Inferior parietal cortex (tissue), 1 donor: Measurements from ENCODE around the gene ABHD2.

Source experiments
- DNase-seq: peaks from one replicate; pipeline ENCODE4 v3.0.0-alpha.2; 2016; ENCODE audit errors: extremely low spot score

ABHD2 gene

DNA sequence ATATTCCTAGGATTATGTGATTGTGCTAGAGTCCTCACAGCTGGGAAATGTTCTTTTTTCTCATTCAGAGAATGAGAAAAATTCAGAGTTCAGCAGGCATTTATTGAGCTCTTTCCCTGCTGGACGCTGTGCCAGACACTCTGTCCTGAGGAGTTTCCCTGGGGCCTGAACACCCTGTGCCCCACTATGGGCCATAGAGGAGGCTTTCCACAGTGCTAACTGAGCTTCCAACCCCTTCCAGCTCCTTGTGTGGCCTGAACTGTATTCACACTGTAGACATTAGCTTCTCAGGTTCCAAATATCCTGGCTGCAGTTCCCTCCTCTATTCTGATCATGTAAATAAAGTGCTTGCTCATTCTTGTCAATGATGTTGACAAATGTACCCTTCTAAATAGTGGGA is 10.0 kb downstream of the ABHD2 start:
- DNase-seq = peak; percentile 6

DNA sequence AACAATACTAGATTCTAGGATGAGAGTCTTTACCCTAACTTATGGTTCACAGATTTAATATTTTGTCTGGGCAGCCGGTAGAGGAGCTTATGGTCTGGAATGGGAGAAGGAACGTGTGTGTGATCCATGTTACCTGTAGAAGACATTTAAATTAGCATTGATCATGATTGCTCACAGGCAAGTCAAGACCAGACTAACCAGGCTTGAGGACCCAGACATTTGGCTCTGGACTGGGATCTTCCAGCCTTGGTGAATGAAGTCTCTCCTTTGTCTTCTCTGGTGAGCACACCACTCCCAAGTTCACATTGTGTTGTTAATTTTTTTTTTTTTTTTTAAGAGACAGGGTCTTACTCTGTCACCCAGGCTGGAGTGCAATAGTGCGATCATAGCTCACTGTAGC is 11.7 kb downstream of the ABHD2 start:
- DNase-seq = no peak

DNA sequence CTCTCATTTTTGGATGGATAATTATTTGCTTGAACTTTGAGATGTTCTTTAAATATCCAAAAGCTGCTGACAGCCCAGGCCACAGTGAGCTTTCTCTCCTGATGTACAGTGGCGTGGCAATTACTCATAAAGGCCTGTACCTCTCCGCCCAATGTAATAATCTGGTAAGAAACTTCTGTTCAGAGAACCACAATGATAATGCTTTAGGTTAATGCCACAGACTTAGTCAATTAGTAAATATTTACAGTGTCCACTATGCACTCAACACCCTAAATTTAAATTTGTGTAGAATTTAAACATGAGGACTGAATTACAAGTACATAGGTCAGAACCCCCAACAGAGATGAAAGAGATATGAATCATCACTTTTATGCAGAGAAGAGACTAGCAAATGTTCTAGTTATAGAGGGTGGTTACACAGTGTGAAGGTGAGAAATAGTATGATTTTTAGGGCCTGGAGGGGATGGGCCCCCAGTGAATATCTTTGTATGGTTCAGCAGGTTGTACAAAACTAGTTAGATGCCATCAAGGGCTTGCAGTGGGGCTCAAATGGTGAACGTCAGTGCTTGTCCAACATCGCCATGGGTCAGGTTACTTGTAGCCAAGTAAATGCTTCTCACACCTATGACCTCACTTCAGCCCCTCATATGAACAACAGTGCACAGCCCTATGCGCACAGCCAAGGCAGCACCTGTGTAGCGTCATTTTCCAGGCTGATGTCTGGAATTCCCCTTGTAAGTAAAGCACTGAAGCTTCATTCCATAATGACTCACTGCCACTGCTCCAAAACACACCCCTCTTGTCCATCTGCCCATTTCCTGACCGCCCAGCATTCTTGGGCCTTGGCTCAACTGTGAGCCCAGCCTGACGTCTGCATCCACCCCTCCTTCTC is 13.3 kb downstream of the ABHD2 start:
- no peak for DNase-seq

DNA sequence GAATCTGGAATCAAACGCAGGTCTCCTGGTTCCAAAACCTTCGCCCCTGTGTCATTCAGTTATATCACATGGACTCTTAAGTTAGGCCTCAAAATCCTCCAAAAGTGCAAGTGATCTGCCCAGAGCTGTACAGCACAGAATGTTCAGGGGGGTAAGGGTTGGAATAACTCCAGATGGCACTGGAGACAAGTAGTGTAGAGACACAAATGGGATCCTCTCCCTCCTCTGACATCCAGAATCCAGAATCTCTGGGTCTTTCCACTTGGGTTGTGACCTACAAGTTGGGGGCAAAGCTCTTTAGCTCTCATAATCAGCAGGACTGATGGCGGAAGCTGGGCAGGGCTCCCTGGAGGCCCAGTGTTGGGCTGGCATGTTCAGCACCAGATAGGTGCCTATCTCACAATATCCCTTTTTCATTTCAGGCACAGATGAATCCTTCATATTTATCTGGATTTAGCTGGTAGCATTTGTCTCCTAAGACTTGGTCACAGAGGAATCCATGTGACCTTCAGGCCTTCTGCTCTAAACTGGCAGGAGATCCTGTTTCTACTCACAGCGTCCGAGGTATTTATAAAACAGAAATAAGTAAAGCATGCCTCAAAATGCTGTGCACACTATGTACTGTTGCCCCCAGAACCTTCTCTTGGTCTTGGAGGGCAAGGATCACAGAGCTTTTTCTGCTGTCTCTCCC is 15.4 kb downstream of the ABHD2 start:
- no peak for DNase-seq

DNA sequence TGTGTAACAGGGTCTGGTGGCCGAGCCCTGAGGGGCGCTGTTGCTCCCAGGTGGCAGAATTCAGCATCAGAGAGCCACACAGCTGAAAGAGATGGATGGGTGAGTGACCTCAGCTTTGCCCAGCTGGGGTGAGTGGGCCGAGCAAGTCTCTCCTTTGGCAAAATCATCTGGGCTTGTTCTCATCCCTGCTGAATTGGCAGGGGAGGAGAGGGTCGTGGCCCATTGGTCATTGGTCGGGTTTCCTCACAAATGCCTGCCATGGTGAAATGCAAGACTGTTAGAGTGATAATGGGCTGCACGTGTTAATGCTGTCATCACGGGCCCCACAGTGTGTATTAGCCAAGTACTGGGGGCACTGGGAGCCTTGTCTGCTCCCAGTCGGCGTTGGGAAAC is 15.9 kb downstream of the ABHD2 start:
- DNase-seq = no peak

DNA sequence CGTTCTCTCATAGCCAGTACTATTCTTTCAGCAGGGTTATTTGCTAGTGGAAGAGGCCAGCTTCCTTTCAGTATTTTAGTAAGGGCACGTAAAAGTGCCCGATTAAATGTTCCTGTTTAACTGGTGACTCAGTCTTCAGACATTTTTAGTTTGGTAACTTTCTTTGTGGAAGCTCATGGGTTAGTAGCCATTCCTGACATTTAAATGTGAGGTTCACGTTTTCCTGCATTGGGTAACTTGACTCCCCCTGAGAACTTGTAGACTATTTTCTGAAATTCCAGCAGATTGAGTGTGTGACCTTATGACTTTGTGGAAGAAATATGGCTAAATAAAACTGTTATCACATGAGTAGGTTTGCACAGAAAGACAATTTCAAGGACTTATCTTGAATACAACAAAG is 16.9 kb downstream of the ABHD2 start:
- no peak for DNase-seq

DNA sequence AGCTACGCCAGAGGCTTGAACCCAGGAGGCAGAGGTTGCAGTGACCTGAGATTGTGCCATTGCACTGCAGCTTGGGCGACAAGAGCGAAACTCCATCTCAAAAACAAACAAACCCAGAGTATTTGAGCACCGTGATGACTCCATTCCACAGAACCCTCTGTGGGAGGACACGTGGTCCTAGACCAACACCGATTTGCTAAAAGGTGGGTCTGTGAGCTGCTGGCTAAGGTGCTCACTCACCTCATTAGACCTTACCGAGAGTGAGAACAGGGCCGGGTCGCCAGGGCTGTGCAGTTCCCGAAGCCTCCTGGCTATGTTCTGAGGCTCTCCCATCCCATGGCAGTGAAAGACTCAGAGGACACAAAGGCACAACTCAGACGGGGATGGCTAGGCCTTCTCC is 17.9 kb downstream of the ABHD2 start:
- DNase-seq = no peak

DNA sequence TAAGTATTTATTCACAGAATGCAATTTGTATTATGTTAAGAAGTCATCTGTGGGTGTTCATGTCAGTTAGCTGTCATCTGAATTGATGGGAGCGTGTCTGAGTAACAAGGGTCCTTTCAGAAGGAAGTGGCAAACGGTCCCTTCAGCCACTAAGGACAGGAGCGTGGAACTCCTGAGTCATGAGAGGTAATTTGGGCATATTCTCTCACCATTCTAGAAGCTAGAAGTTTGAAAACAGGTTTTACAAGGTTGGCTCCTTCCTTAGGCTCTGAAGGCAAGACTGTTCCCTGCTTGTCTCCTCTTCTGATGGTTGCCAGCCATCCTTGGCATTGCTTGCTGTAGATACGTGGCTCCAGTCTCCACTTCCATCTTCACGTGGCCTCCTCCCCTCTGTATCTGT is 19.7 kb downstream of the ABHD2 start:
- no peak for DNase-seq

DNA sequence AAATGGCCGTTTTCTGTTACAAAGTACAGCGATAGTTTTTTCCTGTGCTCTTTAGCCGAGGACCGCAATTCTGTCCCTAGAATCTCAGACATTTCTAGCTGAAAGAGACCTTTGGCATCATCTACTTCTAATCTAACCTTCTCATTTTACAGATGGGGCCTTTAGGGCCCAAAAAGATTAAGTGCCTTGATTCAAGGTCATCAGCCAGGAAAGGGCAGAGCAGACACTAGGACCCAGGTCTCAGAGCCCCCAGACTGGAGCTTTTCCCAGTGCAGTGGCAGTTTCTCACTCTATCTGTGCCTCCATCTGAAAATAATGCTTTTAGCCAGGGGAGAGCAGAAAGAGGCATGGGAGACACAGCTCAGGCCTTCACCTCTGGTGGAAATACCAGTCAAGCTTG is 20.6 kb downstream of the ABHD2 start:
- DNase-seq = no peak

DNA sequence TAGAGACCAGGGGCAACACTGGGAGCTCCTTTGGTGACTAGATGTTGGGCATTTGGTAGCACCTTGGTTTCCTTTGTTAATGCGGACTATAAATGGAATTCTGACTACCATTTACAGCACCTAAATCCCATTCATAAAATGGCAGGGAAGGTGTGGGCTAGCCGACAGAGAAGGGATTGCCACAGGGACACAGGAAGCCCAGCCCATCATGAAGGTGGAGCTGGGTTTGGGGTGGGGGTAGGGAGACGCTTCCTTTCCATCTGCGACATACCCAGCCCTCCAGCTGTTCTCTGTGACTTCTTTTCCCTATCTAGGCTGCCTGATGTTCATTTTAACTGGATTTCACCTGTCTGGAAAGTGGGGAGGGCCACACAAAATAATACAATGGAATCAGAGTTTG is 21.0 kb downstream of the ABHD2 start:
- no peak for DNase-seq

DNA sequence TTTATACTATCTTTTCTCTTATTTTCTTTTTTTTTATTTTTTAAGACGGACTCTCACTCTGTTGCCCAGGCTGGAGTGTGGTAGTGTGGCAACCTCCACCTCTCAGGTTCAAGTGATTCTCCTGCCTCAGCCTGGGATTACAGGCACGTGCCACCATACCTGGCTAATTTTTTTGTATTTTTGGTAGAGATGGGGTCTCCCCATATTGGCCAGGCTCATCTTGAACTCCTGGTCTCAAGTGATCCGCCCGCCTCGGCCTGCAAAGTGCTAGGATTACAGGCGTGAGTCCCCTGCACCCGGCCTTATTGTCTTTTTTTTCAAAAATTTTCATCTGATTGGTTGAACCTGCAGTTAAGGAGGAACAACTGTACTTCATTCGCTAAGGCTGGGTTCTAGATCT is 21.8 kb downstream of the ABHD2 start:
- no peak for DNase-seq

DNA sequence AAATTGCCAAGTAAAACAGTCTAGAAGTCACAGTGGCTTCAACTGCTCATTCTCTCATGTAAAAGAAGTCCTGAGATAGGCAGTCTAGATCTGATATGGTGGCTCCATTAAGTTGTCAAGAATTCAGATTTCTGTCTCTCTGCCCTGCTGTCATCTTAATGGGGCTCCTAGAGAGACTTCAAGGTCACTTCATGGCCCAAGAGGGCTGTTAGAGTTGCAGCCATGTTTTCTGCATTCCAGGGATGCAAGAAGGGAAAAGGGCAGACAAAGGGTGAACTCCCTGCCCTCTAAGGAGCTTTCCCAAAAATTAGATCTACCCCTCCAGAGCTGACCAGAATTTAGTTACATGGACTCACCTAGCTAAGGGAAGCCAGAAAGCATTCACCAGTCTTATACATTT is 23.1 kb downstream of the ABHD2 start:
- no peak for DNase-seq

DNA sequence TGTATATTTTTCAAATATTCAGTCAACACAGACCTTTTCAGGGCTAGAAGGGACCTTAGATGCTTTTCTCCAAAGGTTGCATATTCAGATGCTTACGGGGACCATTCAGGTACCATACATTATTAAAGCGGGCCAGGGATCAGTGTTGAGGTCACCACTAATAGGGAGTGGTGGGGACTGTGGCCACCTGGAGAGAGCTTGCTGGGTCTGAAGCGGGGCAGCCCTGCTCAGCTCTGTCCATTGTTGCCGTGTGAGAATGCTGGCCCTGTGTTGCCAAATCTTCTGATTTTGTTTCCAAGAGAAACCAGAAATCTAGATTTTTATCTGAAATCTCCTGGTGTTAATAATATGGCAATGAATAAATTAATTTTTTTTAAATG is 23.7 kb downstream of the ABHD2 start:
- no peak for DNase-seq

DNA sequence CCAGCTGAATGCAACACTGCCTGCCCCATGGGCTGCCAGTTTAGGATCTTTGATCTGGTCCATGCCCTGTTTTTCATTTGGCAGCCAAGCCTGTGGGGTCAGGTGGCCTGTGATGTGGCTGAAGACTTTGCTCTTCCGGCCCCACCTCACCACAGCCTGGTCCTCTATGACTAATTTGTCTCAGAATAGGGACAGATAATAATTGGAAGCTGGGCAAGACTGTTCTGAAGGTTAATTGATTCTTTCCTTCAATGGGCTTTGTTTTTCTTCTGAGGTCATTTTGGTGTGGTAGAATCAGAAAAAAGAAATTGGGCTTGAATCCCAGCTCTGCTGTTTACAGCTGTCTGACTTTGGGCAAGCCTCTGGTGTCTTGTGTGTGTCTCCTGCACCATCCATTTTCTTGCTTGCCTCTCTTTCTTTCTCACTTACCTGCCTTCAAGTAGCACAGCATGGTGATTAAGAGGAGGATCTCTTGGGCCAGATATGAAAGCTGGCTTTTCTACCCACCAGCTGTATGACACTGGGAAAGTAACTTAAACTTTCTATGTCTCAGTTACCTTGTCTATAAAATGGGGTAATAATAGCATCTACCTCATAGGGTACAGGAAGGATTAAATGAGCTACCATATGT is 24.2 kb downstream of the ABHD2 start:
- DNase-seq = no peak

DNA sequence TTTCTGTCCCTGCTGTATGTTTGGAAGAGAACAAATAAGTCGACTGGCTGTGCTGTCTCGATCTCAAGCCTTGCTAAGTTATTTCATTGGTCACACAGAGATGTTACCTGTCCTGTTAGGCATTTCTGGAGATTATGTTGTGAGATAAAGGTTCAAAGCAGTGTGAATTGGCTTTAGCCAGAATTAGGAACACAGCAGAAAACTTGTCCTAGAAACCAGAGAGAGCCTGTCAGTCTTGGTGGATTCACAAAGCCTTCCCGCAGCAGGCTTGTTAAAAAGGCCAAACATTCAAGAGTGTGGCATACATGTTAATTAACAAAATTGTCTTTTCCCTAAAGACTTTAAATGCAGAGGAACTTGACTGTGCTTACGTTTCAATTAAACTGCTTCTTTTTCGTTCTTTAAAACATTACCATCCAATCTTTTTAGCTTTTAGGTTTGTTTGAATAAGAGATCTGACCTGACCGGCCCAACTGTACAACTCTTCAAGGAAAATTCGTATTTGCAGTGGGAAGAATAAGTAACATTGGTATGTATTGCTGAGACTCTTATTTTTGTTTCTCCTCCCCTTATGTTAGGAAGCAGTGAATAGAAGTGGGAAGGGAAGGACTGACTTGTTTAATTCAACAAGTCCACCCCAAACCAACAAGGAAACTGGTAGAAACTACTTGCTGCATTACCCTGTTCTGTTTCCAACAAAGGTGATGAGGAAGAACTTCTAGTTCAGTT is 25.2 kb downstream of the ABHD2 start:
- DNase-seq = peak; percentile 60

DNA sequence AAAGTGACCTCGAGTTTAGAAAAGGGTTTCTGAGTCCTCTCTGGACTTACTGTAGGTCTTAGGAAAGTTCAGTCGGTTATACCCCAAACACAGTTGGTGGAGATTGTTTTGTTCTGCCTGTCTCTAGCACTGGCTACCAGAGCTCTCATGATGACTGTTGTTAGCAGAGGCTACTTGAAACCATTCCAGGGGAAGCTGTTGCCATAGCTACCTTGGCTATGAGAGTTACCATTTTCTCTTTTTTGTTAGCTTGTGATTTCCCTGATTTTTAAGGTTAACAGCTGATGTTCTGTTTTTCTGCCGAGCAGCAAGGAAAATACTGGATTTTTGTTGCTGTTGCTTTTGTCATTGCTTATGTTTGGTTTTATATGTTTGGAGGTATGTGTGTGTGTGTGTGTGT is 26.7 kb downstream of the ABHD2 start:
- peak; percentile 77 for DNase-seq

DNA sequence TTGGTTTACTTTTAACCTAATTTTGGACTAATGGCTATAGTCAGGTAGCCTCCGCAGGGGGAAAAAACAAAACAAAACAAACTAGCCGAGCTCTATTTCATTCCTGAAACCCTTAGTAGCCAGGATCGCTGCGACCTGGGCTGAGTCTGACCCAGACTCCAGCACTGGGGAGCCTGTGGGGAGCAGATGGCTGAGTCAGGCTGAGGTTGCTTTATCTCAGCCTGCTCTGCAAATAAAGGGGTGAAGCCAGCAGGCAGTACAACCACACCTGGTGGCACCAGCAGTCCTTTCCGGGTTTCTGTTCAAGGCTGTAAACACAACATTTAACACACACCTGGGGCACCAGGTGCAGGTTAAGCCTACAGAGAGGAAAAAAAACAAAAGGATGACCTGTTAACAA is 27.3 kb downstream of the ABHD2 start:
- DNase-seq = no peak

DNA sequence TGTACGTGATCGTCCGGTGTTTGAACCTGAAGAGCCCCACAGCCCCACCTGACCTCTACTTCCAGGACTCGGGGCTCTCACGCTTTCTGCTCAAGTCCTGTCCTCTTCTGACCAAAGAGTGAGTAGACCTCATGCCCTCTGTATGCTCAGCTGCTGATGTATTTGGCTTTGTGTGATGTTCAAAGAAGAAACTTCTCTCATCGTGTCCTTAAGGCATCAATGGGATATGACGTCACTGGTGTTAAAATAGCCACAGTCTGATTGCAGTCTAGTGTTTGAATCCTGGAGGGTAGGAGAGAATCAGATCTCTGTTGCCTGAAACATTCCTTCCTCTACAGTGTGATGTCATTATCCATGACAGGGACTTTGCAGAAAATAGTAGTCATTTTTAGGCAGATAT is 28.1 kb downstream of the ABHD2 start:
- DNase-seq = no peak

DNA sequence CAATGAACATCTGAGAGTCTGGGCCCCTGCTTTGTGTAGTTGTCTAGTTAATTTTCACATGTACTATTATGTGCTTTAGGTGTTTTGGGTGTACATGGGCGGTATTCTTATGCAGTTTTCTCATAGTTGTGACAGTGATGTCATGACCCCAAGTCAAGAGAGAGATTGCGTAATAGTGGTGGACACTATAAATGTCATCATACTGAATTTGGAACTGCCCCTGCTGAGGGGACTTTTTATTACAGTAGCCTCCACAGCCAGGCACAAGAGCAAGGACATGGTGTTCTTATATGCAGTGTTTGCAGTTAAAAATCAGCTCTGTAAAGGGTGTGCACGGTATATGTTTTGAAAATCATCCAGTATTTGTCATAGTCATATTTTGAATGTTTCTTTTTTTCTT is 29.5 kb downstream of the ABHD2 start:
- DNase-seq = no peak

DNA sequence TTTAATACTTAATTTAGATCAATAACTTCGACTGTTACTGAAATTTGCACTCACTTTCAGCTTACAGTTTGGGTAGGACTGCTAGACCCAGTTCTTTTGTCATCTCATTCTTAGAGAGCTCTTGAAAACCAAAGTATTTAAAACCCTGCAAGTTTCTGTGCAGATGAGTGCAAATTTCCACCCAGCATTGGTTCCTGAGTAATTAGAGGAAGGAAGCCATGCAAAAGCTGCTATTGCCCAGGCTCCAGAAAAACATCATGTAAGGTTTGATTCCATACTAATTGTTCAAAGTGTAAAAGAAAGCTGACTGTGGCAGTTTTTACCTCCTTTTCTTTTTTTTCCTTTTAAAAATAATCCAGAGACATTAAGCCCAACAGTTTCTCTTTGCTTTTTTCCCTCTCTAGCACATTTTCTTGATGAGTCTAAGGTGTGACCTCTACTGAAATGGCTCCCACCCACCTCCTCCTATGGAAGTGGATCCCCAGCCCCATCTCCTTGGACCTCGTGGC is 30.3 kb downstream of the ABHD2 start:
- no peak for DNase-seq

DNA sequence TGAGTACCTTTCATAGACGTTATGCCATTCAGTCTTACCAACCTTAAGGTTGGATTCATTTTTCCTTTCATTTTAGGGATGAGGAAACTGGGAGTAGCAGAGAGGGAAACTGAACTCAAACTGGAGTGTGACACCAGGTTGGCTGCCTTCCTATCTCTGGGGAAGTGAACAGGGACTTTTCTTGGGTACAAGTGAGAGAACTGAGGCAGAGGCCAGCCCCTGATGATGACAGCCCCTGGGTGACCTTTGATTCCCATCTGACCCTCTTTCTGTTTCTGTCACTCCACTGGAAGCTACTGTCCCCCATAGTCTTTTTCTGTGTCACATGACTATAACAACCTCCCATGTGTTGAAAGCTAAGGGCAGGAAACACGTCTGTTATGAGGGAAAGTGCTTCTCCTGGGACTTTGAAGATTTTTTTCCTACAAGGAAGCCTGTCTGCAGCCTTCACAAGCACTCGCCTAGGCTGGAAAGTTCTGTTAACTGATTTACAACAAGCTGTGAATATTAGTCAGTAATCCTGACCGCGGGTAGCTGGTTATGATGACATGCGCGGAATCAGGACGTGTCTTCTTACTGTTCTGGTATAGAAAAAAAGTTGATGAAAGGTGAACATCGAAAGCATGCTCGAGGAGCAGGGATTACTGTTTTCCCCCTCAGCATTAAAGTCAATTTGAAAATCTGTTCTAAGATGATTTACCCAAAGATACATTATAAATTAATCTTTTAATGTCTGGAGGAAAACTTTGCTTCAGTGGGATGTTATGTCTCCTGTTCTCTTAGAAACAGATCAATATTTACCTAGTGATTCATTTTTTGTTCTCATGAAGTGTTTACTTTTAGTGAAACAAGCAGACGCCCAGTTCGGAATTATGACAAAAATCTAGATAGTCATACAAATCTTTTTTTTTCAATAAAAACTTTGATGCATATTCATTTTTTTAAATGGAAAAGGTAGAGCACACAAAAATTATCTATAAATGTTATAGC is 31.5 kb downstream of the ABHD2 start:
- no peak for DNase-seq
